ENCODE data around the gene GNB3. TPM values are rescaled to one million over a fixed set of nuclear protein-coding genes. Genes with fewer than 3 reads are reported as not detected.

The GNB3 gene
- total and polyA plus RNA-seq, 8 donors, result 0.89 to 12.6 (median 1.8) TPM

DNA sequence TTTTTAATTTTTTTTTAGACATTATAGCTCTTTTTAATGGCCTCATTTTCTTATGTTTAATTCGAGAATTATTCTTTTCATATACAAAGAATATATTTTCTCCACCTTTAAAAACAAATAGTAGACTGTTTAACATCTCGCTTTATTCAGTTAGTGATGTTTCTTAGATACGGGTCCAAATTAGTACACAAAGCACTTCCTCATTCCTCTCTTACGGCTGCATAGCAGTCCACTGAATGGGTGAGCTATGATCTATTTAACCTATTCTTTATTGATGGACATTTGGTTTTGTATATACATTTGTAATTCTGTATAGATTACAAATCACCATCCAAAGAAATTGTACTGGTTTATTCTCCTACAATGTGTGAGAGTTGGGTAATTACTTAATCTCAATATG, 27.4 kb upstream of the GNB3 start:
- intact Hi-C loops (cut with DNase I), result no loop called here
- Histone ChIP-seq H3K27ac (no peak overlapping the region), H3K9me3 (no peaks in the 10 kb centered on the region), H3K36me3 (no peaks in the 10 kb centered on the region), H3K4me3 (no peak overlapping the region), H3K4me1 (no peaks in the 10 kb centered on the region), H3K27me3 (no peaks in the 10 kb centered on the region)
- no peak for ATAC-seq
- TF ChIP-seq, protein P1, sequence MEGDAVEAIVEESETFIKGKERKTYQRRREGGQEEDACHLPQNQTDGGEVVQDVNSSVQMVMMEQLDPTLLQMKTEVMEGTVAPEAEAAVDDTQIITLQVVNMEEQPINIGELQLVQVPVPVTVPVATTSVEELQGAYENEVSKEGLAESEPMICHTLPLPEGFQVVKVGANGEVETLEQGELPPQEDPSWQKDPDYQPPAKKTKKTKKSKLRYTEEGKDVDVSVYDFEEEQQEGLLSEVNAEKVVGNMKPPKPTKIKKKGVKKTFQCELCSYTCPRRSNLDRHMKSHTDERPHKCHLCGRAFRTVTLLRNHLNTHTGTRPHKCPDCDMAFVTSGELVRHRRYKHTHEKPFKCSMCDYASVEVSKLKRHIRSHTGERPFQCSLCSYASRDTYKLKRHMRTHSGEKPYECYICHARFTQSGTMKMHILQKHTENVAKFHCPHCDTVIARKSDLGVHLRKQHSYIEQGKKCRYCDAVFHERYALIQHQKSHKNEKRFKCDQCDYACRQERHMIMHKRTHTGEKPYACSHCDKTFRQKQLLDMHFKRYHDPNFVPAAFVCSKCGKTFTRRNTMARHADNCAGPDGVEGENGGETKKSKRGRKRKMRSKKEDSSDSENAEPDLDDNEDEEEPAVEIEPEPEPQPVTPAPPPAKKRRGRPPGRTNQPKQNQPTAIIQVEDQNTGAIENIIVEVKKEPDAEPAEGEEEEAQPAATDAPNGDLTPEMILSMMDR (IDR thresholded peaks at IDR 0.05), result no peak
- WGBS, 2 donors, result 19 to 39% methylated on average over 4 of the region's 4 CpGs
- no peak for FAIRE-seq
- no peak for DNase-seq

DNA sequence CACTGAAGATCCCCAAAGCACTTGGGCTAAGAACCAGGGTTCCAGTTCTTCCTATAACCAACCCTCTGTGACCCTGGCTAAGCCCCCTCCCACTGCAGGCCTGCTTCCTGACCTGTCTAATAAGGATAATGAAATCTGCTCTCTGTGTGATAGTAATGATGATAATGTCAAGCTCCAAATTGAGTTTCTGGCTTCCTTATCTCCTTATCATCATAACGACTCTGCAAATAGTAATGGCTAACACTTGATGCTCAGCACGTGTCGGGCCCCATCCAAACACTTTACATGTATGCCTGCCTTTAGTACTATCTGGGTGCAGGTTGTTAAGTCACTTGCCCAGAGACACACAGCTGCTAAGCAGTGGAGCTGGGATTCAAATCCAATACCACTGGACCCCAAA, 24.1 kb upstream of the GNB3 start:
- no peak for FAIRE-seq
- TF ChIP-seq, protein P1 (IDR thresholded peaks at IDR 0.05), result no peak

DNA sequence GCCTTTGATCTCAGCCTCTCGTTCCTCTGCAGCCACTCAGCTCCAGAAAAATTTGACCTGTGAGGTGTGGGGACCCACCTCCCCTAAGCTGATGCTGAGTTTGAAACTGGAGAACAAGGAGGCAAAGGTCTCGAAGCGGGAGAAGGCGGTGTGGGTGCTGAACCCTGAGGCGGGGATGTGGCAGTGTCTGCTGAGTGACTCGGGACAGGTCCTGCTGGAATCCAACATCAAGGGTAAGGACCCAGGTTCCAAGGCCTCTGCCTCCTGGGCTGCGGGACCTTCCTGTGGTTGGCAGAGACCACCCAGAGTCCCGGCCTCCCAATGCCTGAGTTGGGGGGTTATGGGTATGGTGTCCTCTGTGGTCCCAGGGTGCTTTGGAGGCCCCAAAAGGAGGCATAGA, 23.6 kb upstream of the GNB3 start:
- Histone ChIP-seq H3K27ac (no peak overlapping the region), H3K36me3 (no peaks in the 10 kb centered on the region), H3K4me3 (no peak overlapping the region), H3K27me3 (no peaks in the 10 kb centered on the region), H3K4me1 (no peaks in the 10 kb centered on the region), H3K9me3 (no peaks in the 10 kb centered on the region)
- TF ChIP-seq, protein P1 (IDR thresholded peaks at IDR 0.05), result no peak
- intact Hi-C loops (cut with DNase I), result no loop called here
- WGBS, 2 donors, result 58 to 68% methylated on average over 8 of the region's 8 CpGs
- FAIRE-seq, result no peak
- DNase-seq, result peak in 1 of 6 donors; percentile 38
- no peak for ATAC-seq

More for the DNA sequence above, 24.1 kb upstream of the GNB3 start:
- no peak overlapping the region for H3K27ac ChIP-seq
- DNase-seq, result no peak
- no peaks in the 10 kb centered on the region for H3K27me3 ChIP-seq
- WGBS, 2 donors, result 34 to 35% methylated on average over 3 of the region's 3 CpGs
- ATAC-seq, result no peak
- no peaks in the 10 kb centered on the region for H3K36me3 ChIP-seq
- H3K4me1 ChIP-seq, result no peaks in the 10 kb centered on the region
- intact Hi-C loops (cut with DNase I), result no loop called here
- H3K4me3 ChIP-seq, result no peak overlapping the region
- H3K9me3 ChIP-seq, result no peaks in the 10 kb centered on the region

DNA sequence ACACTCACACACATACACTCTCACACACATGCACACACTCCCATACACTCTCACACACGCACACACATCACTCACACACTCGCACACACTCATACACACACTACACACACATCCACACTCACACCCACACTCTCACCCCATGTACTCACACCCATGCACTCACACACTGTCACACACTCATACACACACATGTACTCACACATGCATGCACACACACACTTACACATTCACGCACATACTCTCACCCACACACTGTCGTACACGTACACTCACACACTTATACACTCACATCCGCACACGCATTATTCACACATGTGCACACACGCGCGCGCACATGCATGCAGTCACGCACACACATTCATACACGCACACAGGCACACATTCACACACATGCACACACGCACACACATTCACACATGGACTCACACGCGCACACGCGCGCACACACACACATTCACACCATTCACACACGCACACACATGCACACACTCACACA, 23.0 kb upstream of the GNB3 start:
- ATAC-seq (no peak), DNase-seq (no peak), FAIRE-seq (no peak)
- Histone ChIP-seq H3K36me3 (no peaks in the 10 kb centered on the region), H3K4me1 (no peaks in the 10 kb centered on the region), H3K27me3 (peaks cover 0 to 3% (median 0%) of the 10 kb centered on the region in 4 donors), H3K27ac (no peak overlapping the region), H3K9me3 (no peaks in the 10 kb centered on the region), H3K4me3 (no peak overlapping the region)
- TF ChIP-seq, protein P1 (IDR thresholded peaks at IDR 0.05), result no peak
- intact Hi-C loops (cut with DNase I), result no loop called here
- 68 to 85% methylated on average over 20 of the region's 20 CpGs for WGBS, 2 donors

DNA sequence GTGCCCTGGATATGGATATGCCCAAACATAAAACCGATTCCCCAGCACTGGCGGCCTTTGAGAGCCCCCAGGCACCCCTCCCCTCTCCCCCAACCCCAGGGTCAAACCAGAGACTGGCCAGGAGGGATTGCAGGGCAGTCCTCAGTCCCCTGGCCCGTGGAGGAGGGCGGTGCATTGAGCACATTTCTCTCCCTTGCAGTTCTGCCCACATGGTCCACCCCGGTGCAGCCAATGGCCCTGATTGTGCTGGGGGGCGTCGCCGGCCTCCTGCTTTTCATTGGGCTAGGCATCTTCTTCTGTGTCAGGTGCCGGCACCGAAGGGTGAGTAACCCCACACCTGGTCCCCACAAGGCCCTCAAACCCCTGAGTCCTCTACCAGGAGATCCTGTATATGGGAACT, 22.5 kb upstream of the GNB3 start:
- Histone ChIP-seq H3K27me3 (peaks cover 0 to 3% (median 0%) of the 10 kb centered on the region in 4 donors), H3K4me1 (no peaks in the 10 kb centered on the region), H3K36me3 (no peaks in the 10 kb centered on the region), H3K27ac (no peak overlapping the region), H3K9me3 (no peaks in the 10 kb centered on the region), H3K4me3 (no peak overlapping the region)
- WGBS, 2 donors, result 40 to 49% methylated on average over 10 of the region's 10 CpGs
- peak in 1 of 6 donors; percentile 41 for DNase-seq
- intact Hi-C loops (cut with DNase I), result no loop called here
- no peak for FAIRE-seq
- TF ChIP-seq, protein P1 (IDR thresholded peaks at IDR 0.05), result no peak
- ATAC-seq, result peak in 2 of 4 donors; percentile 15 to 40

All from pancreas (tissue), 10 donors.